Measurements from ENCODE around the gene CEP350. TPM values are rescaled to one million over a fixed set of nuclear protein-coding genes. Genes with fewer than 3 reads are reported as not detected.

CEP350 gene, protein sequence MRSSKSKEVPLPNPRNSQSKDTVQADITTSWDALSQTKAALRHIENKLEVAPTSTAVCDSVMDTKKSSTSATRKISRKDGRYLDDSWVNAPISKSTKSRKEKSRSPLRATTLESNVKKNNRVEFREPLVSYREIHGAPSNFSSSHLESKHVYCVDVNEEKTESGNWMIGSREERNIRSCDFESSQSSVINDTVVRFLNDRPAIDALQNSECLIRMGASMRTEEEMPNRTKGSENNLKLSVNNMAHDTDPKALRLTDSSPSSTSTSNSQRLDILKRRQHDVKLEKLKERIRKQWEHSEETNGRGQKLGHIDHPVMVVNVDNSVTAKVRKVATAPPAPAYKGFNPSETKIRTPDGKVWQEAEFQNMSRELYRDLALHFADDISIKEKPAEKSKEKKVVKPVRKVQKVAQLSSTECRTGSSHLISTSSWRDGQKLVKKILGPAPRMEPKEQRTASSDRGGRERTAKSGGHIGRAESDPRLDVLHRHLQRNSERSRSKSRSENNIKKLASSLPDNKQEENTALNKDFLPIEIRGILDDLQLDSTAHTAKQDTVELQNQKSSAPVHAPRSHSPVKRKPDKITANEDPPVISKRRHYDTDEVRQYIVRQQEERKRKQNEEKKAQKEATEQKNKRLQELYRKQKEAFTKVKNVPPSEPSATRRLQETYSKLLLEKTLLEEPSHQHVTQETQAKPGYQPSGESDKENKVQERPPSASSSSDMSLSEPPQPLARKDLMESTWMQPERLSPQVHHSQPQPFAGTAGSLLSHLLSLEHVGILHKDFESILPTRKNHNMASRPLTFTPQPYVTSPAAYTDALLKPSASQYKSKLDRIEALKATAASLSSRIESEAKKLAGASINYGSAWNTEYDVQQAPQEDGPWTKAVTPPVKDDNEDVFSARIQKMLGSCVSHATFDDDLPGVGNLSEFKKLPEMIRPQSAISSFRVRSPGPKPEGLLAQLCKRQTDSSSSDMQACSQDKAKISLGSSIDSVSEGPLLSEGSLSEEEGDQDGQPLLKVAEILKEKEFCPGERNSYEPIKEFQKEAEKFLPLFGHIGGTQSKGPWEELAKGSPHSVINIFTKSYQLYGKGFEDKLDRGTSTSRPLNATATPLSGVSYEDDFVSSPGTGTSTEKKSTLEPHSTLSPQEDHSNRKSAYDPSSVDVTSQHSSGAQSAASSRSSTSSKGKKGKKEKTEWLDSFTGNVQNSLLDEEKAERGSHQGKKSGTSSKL (N-terminal part only)
- total RNA-seq, result 53.3 TPM
- 8.3 TPM for polyA plus RNA-seq
- long read RNA-seq, donor 1, result 0 reads
- long read RNA-seq, donor 2, partial matches to known transcripts, result 5 of 6 reads
- long read RNA-seq, donor 2, other reads (novel, unspliced or antisense), result 0 of 6 reads
- long read RNA-seq, donor 3, result 0 reads
- long read RNA-seq, donor 4, result 0 reads
- long read RNA-seq, donor 5, partial matches to known transcripts, result 8 of 9 reads
- long read RNA-seq, donor 5, other reads (novel, unspliced or antisense), result 0 of 9 reads
- long read RNA-seq, donor 6, result 0 reads
- long read RNA-seq, donor 7, result 0 reads
- long read RNA-seq, donor 8, result 0 reads
- long read RNA-seq, donor 9, result 0 reads
- long read RNA-seq, donor 10, partial matches to known transcripts, result 9 of 9 reads
- long read RNA-seq, donor 10, other reads (novel, unspliced or antisense), result 0 of 9 reads

GRCh38 chr1:179954493-179955286 lies at the start of gene CEP350:
Gene CEP350, plus strand, starts transcription at chr1:179954810. Its CDS starts 31,372 bp downstream, at chr1:179986182.
- WGBS, result under 1% methylated on average over 72 of the region's 72 CpGs
- H3K36me3 ChIP-seq (ENCODE audit: control insufficient read depth in 2 of 2, insufficient read depth in 2 of 2, low read length in 1 of 2), result no peaks in the 10 kb centered on the region
- peak; percentile 99 to 100 (median 99) for DNase-seq (ENCODE audit: low read depth in 6 of 9, low spot score in 9 of 9)
- peak within 1 kb of the TSS; percentile 84 to 94 for H3K4me3 ChIP-seq (ENCODE audit: low read length in 2 of 2)
- H3K27ac ChIP-seq (ENCODE audit: low read depth in 1 of 2, low read length in 1 of 2), result peak within 1 kb of the TSS; percentile 89 to 98
- H3K9me3 ChIP-seq (ENCODE audit: control insufficient read depth in 2 of 2, insufficient read depth in 1 of 2, low read length in 1 of 2), result no peaks in the 10 kb centered on the region
- H3K4me1 ChIP-seq (ENCODE audit: control insufficient read depth in 2 of 2, insufficient read depth in 2 of 2, low read length in 2 of 2), result peaks cover 2 to 9% of the 10 kb centered on the region in 2 donors
- H3K27me3 ChIP-seq (ENCODE audit: control insufficient read depth in 2 of 2, insufficient read depth in 1 of 2, low read length in 1 of 2), result no peaks in the 10 kb centered on the region

GRCh38 chr1:179910934-179911333 lies 43.7 kb upstream of the CEP350 start:
- peaks cover 11 to 52% of the 10 kb centered on the region in 2 donors for H3K36me3 ChIP-seq (ENCODE audit: control insufficient read depth in 2 of 2, insufficient read depth in 2 of 2, low read length in 1 of 2)
- WGBS, result 95% methylated on average over 1 of the region's 1 CpG
- no peaks in the 10 kb centered on the region for H3K4me1 ChIP-seq (ENCODE audit: control insufficient read depth in 2 of 2, insufficient read depth in 2 of 2, low read length in 2 of 2)
- H3K4me3 ChIP-seq (ENCODE audit: low read length in 2 of 2), result no peak overlapping the region
- no peak for DNase-seq (ENCODE audit: low read depth in 6 of 9, low spot score in 9 of 9)
- no peaks in the 10 kb centered on the region for H3K27me3 ChIP-seq (ENCODE audit: control insufficient read depth in 2 of 2, insufficient read depth in 1 of 2, low read length in 1 of 2)
- no peak overlapping the region for H3K27ac ChIP-seq (ENCODE audit: low read depth in 1 of 2, low read length in 1 of 2)
- no peaks in the 10 kb centered on the region for H3K9me3 ChIP-seq (ENCODE audit: control insufficient read depth in 2 of 2, insufficient read depth in 1 of 2, low read length in 1 of 2)

DNA sequence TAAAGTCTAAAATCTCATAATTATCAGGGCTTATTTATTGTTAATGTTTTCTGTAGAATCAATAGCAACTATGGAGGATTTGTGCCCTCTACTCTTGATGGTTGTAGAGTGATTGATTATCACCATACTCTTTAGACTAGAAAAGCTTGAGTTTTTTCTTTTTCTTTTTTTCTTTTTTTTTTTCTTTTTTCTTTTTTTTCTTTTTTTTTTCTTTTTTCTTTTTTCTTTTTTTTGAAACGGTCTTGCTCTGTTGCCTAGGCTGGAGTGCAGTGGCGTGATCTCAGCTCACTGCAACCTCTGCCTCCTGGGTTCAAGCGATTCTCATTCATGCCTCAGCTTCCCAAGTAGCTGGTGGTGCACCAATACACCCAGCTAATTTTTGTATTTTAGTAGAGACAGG lies 42.8 kb upstream of the CEP350 start:
- Histone ChIP-seq H3K36me3 (ENCODE audit: control insufficient read depth in 2 of 2, insufficient read depth in 2 of 2, low read length in 1 of 2) (peaks cover 11 to 53% of the 10 kb centered on the region in 2 donors), H3K9me3 (ENCODE audit: control insufficient read depth in 2 of 2, insufficient read depth in 1 of 2, low read length in 1 of 2) (no peaks in the 10 kb centered on the region), H3K4me3 (ENCODE audit: low read length in 2 of 2) (no peak overlapping the region), H3K27ac (ENCODE audit: low read depth in 1 of 2, low read length in 1 of 2) (no peak overlapping the region), H3K27me3 (ENCODE audit: control insufficient read depth in 2 of 2, insufficient read depth in 1 of 2, low read length in 1 of 2) (no peaks in the 10 kb centered on the region), H3K4me1 (ENCODE audit: control insufficient read depth in 2 of 2, insufficient read depth in 2 of 2, low read length in 2 of 2) (no peaks in the 10 kb centered on the region)
- no peak for DNase-seq (ENCODE audit: low read depth in 6 of 9, low spot score in 9 of 9)
- WGBS, result 100% methylated on average over 3 of the region's 3 CpGs

DNA sequence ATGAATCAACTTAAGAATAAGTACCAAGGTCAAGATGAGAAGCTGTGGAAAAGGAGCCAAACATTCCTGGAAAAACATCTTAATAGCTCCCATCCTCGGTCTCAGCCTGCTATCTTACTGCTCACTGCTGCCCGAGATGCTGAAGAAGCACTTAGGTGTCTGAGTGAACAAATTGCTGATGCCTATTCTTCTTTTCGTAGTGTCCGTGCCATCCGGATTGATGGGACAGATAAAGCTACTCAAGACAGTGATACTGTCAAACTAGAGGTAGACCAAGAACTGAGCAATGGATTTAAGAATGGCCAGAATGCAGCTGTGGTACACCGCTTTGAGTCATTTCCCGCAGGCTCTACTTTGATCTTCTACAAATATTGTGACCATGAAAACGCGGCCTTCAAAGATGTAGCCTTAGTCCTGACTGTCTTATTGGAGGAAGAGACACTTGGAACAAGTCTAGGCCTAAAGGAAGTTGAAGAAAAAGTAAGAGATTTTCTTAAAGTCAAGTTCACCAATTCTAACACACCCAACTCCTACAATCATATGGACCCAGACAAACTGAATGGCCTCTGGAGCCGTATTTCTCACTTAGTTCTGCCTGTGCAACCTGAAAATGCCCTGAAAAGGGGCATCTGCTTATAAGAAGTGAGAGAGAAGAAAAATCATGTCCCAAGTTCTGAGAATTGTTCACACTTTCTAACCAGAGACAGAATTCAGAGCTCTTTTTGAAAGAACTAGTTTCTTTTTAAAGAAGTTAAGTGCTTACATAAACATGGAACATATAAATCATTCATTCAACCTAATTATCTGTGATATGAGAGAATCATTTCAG lies 36.8 kb upstream of the CEP350 start:
- H3K27ac ChIP-seq (ENCODE audit: low read depth in 1 of 2, low read length in 1 of 2), result no peak overlapping the region
- DNase-seq (ENCODE audit: low read depth in 6 of 9, low spot score in 9 of 9), result no peak
- no peaks in the 10 kb centered on the region for H3K27me3 ChIP-seq (ENCODE audit: control insufficient read depth in 2 of 2, insufficient read depth in 1 of 2, low read length in 1 of 2)
- H3K4me3 ChIP-seq (ENCODE audit: low read length in 2 of 2), result no peak overlapping the region
- H3K36me3 ChIP-seq (ENCODE audit: control insufficient read depth in 2 of 2, insufficient read depth in 2 of 2, low read length in 1 of 2), result peaks cover 16 to 46% of the 10 kb centered on the region in 2 donors
- no peaks in the 10 kb centered on the region for H3K9me3 ChIP-seq (ENCODE audit: control insufficient read depth in 2 of 2, insufficient read depth in 1 of 2, low read length in 1 of 2)
- WGBS, result 87% methylated on average over 10 of the region's 10 CpGs
- no peaks in the 10 kb centered on the region for H3K4me1 ChIP-seq (ENCODE audit: control insufficient read depth in 2 of 2, insufficient read depth in 2 of 2, low read length in 2 of 2)

DNA sequence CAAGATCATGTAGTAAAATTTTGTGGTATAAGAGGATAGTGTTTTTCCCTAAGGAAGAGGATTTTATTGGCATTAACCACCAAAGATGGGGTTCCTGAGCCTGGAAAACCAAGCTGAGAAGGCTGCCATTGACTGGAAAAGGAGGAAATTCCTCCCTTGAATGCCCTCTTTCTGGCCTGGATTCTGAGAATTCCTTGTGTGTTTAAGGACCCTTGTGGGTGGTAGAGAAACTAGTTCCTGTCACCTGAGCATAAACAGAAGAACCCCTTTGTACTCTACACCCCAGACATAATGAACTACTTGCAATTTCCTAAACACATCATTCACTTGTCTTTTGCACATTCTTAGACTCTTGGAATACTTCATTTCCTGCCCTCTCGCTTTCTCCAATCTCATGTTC lies 33.1 kb upstream of the CEP350 start:
- peaks cover 12 to 22% of the 10 kb centered on the region in 2 donors for H3K36me3 ChIP-seq (ENCODE audit: control insufficient read depth in 2 of 2, insufficient read depth in 2 of 2, low read length in 1 of 2)

DNA sequence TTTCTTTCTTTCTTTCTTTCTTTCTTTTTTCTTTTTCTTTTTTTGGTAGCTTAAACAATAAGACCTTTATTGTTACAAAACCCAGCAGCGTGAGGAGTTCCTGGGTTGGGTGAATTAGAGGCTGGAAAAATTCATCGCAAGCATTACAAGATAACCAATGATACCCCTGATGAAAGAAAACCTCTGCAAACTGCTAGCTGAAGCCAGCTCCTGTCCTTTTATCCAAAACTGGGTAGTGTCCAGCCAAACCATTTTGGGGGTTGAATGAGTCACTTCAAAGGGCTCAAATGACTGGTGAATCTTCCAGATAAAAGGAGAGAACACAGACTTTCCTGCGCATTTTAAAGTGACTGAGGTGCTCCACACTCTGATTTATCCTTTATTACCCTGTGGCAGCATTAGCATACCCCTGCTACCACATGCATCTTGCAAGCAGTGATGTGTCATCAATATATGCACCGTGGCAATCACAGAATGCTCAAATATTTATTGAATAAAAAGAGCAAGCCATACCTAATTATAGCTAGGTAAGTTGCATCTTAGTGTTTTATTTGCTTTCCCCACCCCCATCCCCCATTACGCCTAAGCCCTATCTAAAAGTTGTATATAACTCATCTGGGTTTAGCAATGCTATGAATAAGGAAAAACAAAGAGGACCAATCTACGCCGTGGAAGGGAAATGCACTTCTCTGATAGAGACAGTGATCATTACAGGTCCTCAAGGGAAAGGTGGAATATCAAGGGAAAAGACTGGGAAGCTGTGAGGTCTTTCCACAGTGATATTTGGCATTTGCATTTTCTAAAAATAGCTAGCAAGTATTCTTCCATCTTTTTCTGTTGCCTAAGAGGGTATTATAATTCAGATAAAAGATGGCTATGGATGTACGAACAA lies 32.4 kb upstream of the CEP350 start:
- Histone ChIP-seq H3K4me1 (ENCODE audit: control insufficient read depth in 2 of 2, insufficient read depth in 2 of 2, low read length in 2 of 2) (no peaks in the 10 kb centered on the region), H3K4me3 (ENCODE audit: low read length in 2 of 2) (no peak overlapping the region), H3K36me3 (ENCODE audit: control insufficient read depth in 2 of 2, insufficient read depth in 2 of 2, low read length in 1 of 2) (peaks cover 12 to 22% of the 10 kb centered on the region in 2 donors), H3K27me3 (ENCODE audit: control insufficient read depth in 2 of 2, insufficient read depth in 1 of 2, low read length in 1 of 2) (no peaks in the 10 kb centered on the region), H3K27ac (ENCODE audit: low read depth in 1 of 2, low read length in 1 of 2) (no peak overlapping the region), H3K9me3 (ENCODE audit: control insufficient read depth in 2 of 2, insufficient read depth in 1 of 2, low read length in 1 of 2) (no peaks in the 10 kb centered on the region)
- 96% methylated on average over 8 of the region's 8 CpGs for WGBS
- DNase-seq (ENCODE audit: low read depth in 6 of 9, low spot score in 9 of 9), result no peak

More for the DNA sequence above, 33.1 kb upstream of the CEP350 start:
- no peak overlapping the region for H3K4me3 ChIP-seq (ENCODE audit: low read length in 2 of 2)
- no peaks in the 10 kb centered on the region for H3K4me1 ChIP-seq (ENCODE audit: control insufficient read depth in 2 of 2, insufficient read depth in 2 of 2, low read length in 2 of 2)
- H3K27me3 ChIP-seq (ENCODE audit: control insufficient read depth in 2 of 2, insufficient read depth in 1 of 2, low read length in 1 of 2), result no peaks in the 10 kb centered on the region
- H3K27ac ChIP-seq (ENCODE audit: low read depth in 1 of 2, low read length in 1 of 2), result no peak overlapping the region
- no peak for DNase-seq (ENCODE audit: low read depth in 6 of 9, low spot score in 9 of 9)
- WGBS, result 95% methylated on average over 1 of the region's 1 CpG
- no peaks in the 10 kb centered on the region for H3K9me3 ChIP-seq (ENCODE audit: control insufficient read depth in 2 of 2, insufficient read depth in 1 of 2, low read length in 1 of 2)

GRCh38 chr1:179923029-179923428 lies 31.6 kb upstream of the CEP350 start:
- Histone ChIP-seq H3K27me3 (ENCODE audit: control insufficient read depth in 2 of 2, insufficient read depth in 1 of 2, low read length in 1 of 2) (no peaks in the 10 kb centered on the region), H3K4me1 (ENCODE audit: control insufficient read depth in 2 of 2, insufficient read depth in 2 of 2, low read length in 2 of 2) (no peaks in the 10 kb centered on the region), H3K9me3 (ENCODE audit: control insufficient read depth in 2 of 2, insufficient read depth in 1 of 2, low read length in 1 of 2) (no peaks in the 10 kb centered on the region), H3K36me3 (ENCODE audit: control insufficient read depth in 2 of 2, insufficient read depth in 2 of 2, low read length in 1 of 2) (peaks cover 4 to 15% of the 10 kb centered on the region in 2 donors), H3K27ac (ENCODE audit: low read depth in 1 of 2, low read length in 1 of 2) (no peak overlapping the region), H3K4me3 (ENCODE audit: low read length in 2 of 2) (no peak overlapping the region)
- no peak for DNase-seq (ENCODE audit: low read depth in 6 of 9, low spot score in 9 of 9)

Data from thymus (tissue), 14 donors.